Muscle of arm (tissue), 14 donors: ENCODE data around the gene MAVS. TPM values are rescaled to one million over a fixed set of nuclear protein-coding genes. Genes with fewer than 3 reads are reported as not detected.
A peak's percentile ranks its signal among the peaks of the same experiment; 100 is the strongest.

Experiments used
- DNase-seq: peaks from one replicate; pipeline ENCODE4 v3.0.0-alpha.2; 2013
- long read RNA-seq, 11 donors: transcript quantifications; one replicate each; lab custom pipeline, GENCODE V29; 2026
- polyA plus RNA-seq, 12 donors: library from polyadenylated mRNA; unstranded; fragments of 120-200 nt; gene quantifications; one replicate each; pipeline ENCODE4 v1.2.1, GENCODE V29; 2013; ENCODE audit not compliant: insufficient read length in 12 of 12

The MAVS gene
- polyA plus RNA-seq = 10 to 100 TPM; 19.5 to 82.5 (median 23.5) TPM
- long read RNA-seq, donor 1, full-length matches to known transcripts = 1 of 8 reads
- long read RNA-seq, donor 1, partial matches to known transcripts = 7 of 8 reads
- long read RNA-seq, donor 1, other reads (novel, unspliced or antisense) = 0 of 8 reads
- long read RNA-seq, donor 2, full-length matches to known transcripts = 2 of 2 reads
- long read RNA-seq, donor 2, partial matches to known transcripts = 0 of 2 reads
- long read RNA-seq, donor 2, other reads (novel, unspliced or antisense) = 0 of 2 reads
- long read RNA-seq, donor 3 = 0 reads
- long read RNA-seq, donor 4, full-length matches to known transcripts = 1 of 1 reads
- long read RNA-seq, donor 4, partial matches to known transcripts = 0 of 1 reads
- long read RNA-seq, donor 4, other reads (novel, unspliced or antisense) = 0 of 1 reads
- long read RNA-seq, donor 5, full-length matches to known transcripts = 7 of 7 reads
- long read RNA-seq, donor 5, partial matches to known transcripts = 0 of 7 reads
- long read RNA-seq, donor 5, other reads (novel, unspliced or antisense) = 0 of 7 reads
- long read RNA-seq, donor 6, full-length matches to known transcripts = 1 of 1 reads
- long read RNA-seq, donor 6, partial matches to known transcripts = 0 of 1 reads
- long read RNA-seq, donor 6, other reads (novel, unspliced or antisense) = 0 of 1 reads
- long read RNA-seq, donor 7, full-length matches to known transcripts = 3 of 3 reads
- long read RNA-seq, donor 7, partial matches to known transcripts = 0 of 3 reads
- long read RNA-seq, donor 7, other reads (novel, unspliced or antisense) = 0 of 3 reads
- long read RNA-seq, donor 8, full-length matches to known transcripts = 6 of 6 reads
- long read RNA-seq, donor 8, partial matches to known transcripts = 0 of 6 reads
- long read RNA-seq, donor 8, other reads (novel, unspliced or antisense) = 0 of 6 reads
- long read RNA-seq, donor 9, full-length matches to known transcripts = 3 of 3 reads
- long read RNA-seq, donor 9, partial matches to known transcripts = 0 of 3 reads
- long read RNA-seq, donor 9, other reads (novel, unspliced or antisense) = 0 of 3 reads
- long read RNA-seq, donor 10, full-length matches to known transcripts = 2 of 23 reads
- long read RNA-seq, donor 10, partial matches to known transcripts = 21 of 23 reads
- long read RNA-seq, donor 10, other reads (novel, unspliced or antisense) = 0 of 23 reads
- long read RNA-seq, donor 11, full-length matches to known transcripts = 3 of 3 reads
- long read RNA-seq, donor 11, partial matches to known transcripts = 0 of 3 reads
- long read RNA-seq, donor 11, other reads (novel, unspliced or antisense) = 0 of 3 reads

DNA sequence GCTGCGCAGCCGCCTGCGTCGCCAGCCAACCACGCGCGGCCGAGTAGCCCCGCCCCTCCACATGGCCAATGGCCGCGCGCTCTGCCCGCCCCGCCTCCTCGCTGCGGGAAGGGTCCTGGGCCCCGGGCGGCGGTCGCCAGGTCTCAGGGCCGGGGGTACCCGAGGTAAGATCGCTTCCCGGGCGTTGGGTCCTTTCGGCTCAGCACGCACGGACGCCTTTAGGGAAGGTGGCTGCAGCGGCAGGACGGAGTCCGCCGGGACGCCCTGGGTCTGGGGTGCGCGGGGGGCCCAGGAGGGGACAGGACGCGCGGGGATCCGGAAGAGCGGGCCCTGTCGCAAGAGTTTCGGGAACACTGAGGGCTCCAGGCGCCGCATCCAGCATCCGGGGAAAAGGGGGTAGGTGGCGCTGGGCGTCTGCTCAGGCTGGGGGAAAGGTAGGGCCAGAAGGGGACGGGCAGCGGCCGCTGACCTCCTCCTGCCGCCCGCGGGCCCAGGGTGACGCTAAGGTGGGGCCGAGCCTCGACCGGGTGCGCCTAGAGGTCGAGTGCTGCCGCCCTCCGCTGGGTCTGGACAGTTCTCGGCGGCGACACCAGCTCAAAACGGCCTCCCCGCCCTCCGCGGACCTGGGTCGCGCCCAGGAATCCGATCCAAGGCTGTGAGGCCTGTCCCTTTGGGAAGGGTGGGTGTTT lies at the start of gene MAVS:
Gene MAVS, plus strand, starts transcription at position 95 of the 689 bp plus-strand sequence. CDS start 7,791 bp downstream, outside the sequence.
- DNase-seq = peak; percentile 88

DNA sequence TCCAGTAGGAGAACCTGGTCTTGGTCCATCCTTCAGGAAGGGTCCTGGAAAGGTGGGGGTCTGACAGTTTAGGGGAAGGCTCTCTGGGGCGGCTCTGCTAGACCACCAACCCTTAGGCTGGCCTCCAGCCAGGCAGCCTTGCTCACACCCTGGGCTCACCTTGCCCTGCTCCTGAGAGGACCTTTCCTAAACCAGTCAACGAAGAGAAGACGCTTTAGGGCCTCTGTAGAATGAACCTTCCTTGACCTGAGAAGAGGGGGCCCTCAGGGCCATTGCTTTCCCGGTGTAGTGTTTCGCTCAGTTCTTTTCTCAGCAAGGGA lies 49.4 kb upstream of the MAVS start:
- no peak for DNase-seq

GRCh38 chr20:3797592-3798372 lies 48.9 kb upstream of the MAVS start:
- no peak for DNase-seq

GRCh38 chr20:3798373-3798768 lies 48.3 kb upstream of the MAVS start:
- DNase-seq = no peak

- DNase-seq = no peak
Measured at GRCh38 chr20:3798908-3799248, 47.8 kb upstream of the MAVS start.

- no peak for DNase-seq
Measured at GRCh38 chr20:3800256-3800877, 46.3 kb upstream of the MAVS start.

GRCh38 chr20:3800878-3801260 lies 45.8 kb upstream of the MAVS start:
- DNase-seq = no peak

DNA sequence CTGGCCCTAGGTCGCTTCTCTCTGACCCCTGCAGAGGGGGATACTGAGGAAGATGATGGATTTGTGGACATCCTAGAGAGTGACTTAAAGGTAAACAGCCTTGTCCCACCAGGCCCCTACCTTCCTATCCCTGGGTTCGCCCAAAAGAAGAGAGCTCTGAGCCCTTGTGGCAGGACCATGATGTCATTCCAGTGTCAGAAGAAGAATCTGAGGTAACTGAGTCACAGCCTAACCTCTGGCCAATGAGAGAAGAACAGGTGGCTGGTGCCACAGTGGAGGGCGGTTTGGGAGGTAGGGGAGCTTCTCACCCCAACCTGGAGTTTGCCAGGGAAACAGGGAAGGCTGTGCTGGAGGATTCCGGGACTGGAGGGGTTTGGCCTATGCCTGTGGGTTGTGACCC lies 45.3 kb upstream of the MAVS start:
- no peak for DNase-seq

GRCh38 chr20:3801846-3802245 lies 44.8 kb upstream of the MAVS start:
- DNase-seq = no peak

DNA sequence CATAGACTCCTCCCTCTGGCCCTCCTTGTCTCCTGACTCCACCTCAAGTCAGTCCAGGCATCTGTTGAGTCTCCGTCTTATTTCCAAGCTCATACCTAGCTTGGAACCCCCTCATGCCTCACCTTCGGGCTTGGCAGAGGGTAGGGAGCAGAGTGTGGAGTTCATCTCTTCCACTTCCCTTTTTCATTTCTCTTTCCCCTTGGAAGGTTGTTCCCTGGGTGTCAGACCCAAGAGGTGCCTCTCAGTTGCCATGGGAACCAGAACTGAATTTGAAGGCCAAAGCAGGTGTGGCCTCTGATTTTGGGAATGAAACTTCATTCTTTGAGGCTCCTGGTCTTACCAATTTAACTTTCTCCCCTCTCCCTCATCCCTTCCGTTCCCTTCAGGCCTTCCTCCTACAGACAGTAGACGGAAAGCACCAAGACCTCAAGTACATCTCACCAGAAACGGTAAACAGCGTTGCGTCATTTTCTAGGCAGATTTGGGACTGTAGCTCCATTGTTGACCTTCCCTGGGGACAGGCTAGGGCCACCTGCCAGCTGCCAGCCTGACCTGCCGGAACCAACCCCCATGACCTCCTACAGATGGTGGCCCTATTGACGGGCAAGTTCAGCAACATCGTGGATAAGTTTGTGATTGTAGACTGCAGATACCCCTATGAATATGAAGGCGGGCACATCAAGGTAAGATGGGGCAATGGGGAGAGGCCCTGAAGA lies 44.0 kb upstream of the MAVS start:
- DNase-seq = no peak

DNA sequence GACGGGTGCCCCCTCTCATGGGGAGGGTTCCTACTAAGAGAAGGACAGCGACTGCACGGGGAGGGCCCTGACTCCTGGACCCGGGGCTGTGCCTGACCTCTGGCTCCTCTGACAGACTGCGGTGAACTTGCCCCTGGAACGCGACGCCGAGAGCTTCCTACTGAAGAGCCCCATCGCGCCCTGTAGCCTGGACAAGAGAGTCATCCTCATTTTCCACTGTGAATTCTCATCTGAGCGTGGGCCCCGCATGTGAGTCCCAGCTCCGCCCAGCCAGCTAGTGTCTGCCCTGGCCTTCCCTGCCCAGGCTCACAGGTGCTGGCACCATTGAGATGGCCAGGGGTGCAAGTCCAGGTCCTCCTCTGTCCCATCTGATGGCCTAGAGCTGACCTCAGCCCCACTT lies 43.3 kb upstream of the MAVS start:
- no peak for DNase-seq

DNA sequence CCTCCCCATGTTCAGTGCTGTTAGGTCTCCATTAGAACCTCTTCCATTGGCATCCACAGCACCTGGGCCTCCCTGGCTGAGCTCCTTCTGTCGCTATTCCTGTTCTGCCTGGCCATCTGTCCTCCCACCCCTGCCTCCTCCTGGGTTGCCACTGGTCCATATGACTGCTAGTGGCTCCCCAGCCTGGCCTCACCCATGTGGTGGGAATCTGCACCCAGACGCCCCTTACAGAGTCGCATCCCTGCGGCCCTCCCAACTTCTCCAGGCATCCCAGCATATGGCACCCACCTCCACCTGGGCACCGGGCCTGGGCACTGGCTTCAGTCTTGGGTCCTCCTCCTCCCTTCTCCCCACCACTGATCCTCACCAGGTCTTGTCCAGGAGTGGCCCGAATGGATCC lies 42.8 kb upstream of the MAVS start:
- no peak for DNase-seq

- DNase-seq = no peak
Measured at GRCh38 chr20:3804254-3804751, 42.3 kb upstream of the MAVS start.

DNA sequence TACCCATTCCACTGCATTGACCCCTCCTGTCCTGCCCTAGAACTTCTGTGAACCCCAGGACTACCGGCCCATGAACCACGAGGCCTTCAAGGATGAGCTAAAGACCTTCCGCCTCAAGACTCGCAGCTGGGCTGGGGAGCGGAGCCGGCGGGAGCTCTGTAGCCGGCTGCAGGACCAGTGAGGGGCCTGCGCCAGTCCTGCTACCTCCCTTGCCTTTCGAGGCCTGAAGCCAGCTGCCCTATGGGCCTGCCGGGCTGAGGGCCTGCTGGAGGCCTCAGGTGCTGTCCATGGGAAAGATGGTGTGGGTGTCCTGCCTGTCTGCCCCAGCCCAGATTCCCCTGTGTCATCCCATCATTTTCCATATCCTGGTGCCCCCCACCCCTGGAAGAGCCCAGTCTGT lies 41.9 kb upstream of the MAVS start:
- no peak for DNase-seq

GRCh38 chr20:3808544-3808943 lies 38.1 kb upstream of the MAVS start:
- DNase-seq = no peak

DNA sequence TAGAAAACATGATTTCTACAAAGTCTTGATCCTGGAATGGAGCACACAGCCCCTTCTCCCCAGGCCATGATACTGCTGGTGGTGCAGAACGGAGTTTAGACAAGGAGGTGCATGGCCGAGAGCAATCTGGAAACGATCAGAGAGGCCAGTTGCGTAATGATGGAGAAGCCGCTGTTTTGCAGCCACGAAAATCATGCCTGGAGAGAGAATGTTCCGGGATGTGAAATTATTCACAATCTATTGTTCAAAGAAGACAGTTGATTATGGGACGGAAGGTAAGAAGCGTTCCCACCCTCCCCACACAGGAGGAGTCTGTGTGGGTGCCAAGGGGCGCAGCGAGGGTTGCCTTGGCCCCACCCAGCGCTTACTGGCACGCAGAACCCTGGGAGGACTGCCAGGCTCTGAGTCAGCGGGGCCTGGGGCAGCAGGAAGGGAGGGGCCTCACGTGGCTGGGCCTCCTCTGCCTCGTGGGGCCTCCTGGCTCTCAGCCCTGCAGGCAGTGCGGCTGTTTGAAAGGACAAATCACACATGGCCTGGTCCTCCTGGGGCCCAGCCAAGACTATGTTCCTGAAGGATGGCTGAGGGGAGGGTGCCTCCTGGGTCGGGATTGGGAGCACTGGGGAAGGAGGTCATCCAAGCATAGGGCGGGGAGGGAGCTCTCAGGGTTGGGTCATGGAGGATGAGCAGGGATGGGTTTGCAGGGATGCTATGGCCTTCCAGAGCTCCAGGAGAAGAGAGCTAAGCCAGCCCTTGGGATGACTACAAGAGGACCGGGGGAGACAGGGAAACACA lies 35.0 kb upstream of the MAVS start:
- peak; percentile 99 for DNase-seq

DNA sequence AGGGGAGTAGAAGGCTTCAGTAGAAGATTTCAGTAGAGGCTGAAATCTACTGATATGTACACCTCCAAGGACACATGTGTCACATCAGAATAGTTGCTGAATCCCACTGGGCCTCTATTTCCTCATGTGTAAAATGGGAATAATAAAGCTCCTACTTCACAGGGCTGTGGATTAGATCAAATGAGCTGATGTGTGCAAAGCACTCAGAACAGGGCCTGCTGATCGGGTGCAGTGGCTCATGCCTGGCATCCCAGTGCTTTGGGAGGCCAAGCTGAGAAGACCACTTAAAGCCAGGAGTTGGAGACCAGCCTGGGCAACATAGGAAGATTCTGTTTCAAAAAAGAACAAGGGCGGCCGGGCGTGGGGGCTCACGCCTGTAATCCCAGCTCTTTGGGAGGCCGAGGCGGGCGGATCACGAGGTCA lies 34.4 kb upstream of the MAVS start:
- DNase-seq = no peak
